Measurements from ENCODE around the gene NGLY1. TPM values are rescaled to one million over a fixed set of nuclear protein-coding genes. Genes with fewer than 3 reads are reported as not detected.
A peak's percentile ranks its signal among the peaks of the same experiment; 100 is the strongest.

The NGLY1 gene
- total RNA-seq, 3 donors from 2014 or later, result 29.8 to 53.3 (median 41.0) TPM

GRCh38 chr3:25801786-25802185 is 18.5 kb upstream of the NGLY1 start:
- TF ChIP-seq POLR2A (IDR thresholded peaks at IDR 0.05) (no peak), CTCF (IDR thresholded peaks at IDR 0.05) (no peak), POLR2AphosphoS5 (IDR thresholded peaks at IDR 0.05) (no peak)
- no peak for DNase-seq (ENCODE audit: low spot score in 2 of 2)
- H3K4me3 ChIP-seq, result no peak overlapping the region
- no peaks in the 10 kb centered on the region for H3K4me1 ChIP-seq
- H3K27me3 ChIP-seq, result no peaks in the 10 kb centered on the region
- no peaks in the 10 kb centered on the region for H3K9me3 ChIP-seq
- no peaks in the 10 kb centered on the region for H3K36me3 ChIP-seq
- intact Hi-C loops (cut with DNase I; ENCODE audit: low total_unique reads), result no loop called here
- H3K27ac ChIP-seq, result no peak overlapping the region

GRCh38 chr3:25789596-25790556 is 6.6 kb upstream of the NGLY1 start, which contains the start of gene OXSM:
OXSM (plus strand) TSS chr3:25790090; CDS start chr3:25791021, 931 bp downstream.
- no peaks in the 10 kb centered on the region for H3K9me3 ChIP-seq
- intact Hi-C loops (cut with DNase I; ENCODE audit: low total_unique reads), result no loop called here
- TF ChIP-seq POLR2A (IDR thresholded peaks at IDR 0.05), result peak; percentile 34
- TF ChIP-seq POLR2AphosphoS5 (IDR thresholded peaks at IDR 0.05), result peak in 2 of 3 donors; percentile 65 to 81
- TF ChIP-seq CTCF (IDR thresholded peaks at IDR 0.05), result no peak
- H3K36me3 ChIP-seq, result no peaks in the 10 kb centered on the region
- H3K4me1 ChIP-seq, result no peaks in the 10 kb centered on the region
- H3K27ac ChIP-seq, result peak within 1 kb of the TSS; percentile 90 to 91
- no peaks in the 10 kb centered on the region for H3K27me3 ChIP-seq
- H3K4me3 ChIP-seq, result peak within 1 kb of the TSS; percentile 60 to 83 (median 73)
- peak; percentile 71 to 81 for DNase-seq (ENCODE audit: low spot score in 2 of 2)

- no peaks in the 10 kb centered on the region for H3K27me3 ChIP-seq
- H3K9me3 ChIP-seq, result no peaks in the 10 kb centered on the region
- peak overlapping the region in 1 of 2 donors; percentile 90 for H3K27ac ChIP-seq
- H3K36me3 ChIP-seq, result no peaks in the 10 kb centered on the region
- intact Hi-C loops (cut with DNase I; ENCODE audit: low total_unique reads), result no loop called here
- DNase-seq (ENCODE audit: low spot score in 2 of 2), result no peak
- TF ChIP-seq POLR2AphosphoS5 (IDR thresholded peaks at IDR 0.05), result no peak
- H3K4me3 ChIP-seq, result peak overlapping the region; percentile 60 to 83 (median 73)
- H3K4me1 ChIP-seq, result no peaks in the 10 kb centered on the region
These were observed 6.0 kb upstream of the NGLY1 start for GRCh38 chr3:25789209-25789595.

- Histone ChIP-seq H3K4me3 (no peak overlapping the region), H3K9me3 (no peaks in the 10 kb centered on the region), H3K27me3 (no peaks in the 10 kb centered on the region), H3K27ac (no peak overlapping the region), H3K36me3 (no peaks in the 10 kb centered on the region), H3K4me1 (no peaks in the 10 kb centered on the region)
- TF ChIP-seq POLR2AphosphoS5 (IDR thresholded peaks at IDR 0.05) (no peak), POLR2A (IDR thresholded peaks at IDR 0.05) (no peak), CTCF (IDR thresholded peaks at IDR 0.05) (no peak)
- DNase-seq (ENCODE audit: low spot score in 2 of 2), result no peak
- intact Hi-C loops (cut with DNase I; ENCODE audit: low total_unique reads), result no loop called here
These were observed 4.4 kb upstream of the NGLY1 start for GRCh38 chr3:25787689-25788088.

GRCh38 chr3:25785826-25786225 is 2.6 kb upstream of the NGLY1 start:
- H3K27me3 ChIP-seq, result no peaks in the 10 kb centered on the region
- intact Hi-C loops (cut with DNase I; ENCODE audit: low total_unique reads), result no loop called here
- no peak for DNase-seq (ENCODE audit: low spot score in 2 of 2)
- no peaks in the 10 kb centered on the region for H3K9me3 ChIP-seq
- H3K27ac ChIP-seq, result no peak overlapping the region
- TF ChIP-seq POLR2AphosphoS5 (IDR thresholded peaks at IDR 0.05) (no peak), CTCF (IDR thresholded peaks at IDR 0.05) (no peak), POLR2A (IDR thresholded peaks at IDR 0.05) (no peak)
- H3K4me3 ChIP-seq, result no peak overlapping the region
- no peaks in the 10 kb centered on the region for H3K36me3 ChIP-seq
- peaks cover 0 to 4% of the 10 kb centered on the region in 2 donors for H3K4me1 ChIP-seq
